Measurements from ENCODE around the gene NRG4. TPM values are rescaled to one million over a fixed set of nuclear protein-coding genes. Genes with fewer than 3 reads are reported as not detected.
A peak's percentile ranks its signal among the peaks of the same experiment; 100 is the strongest.

NRG4 gene
- total RNA-seq, 1 experiment from 2014 or later = not detected

- Histone ChIP-seq H3K27ac (ENCODE audit: low read length) (no peak overlapping the region), H3K9ac (ENCODE audit: low read length) (no peak overlapping the region)
Measured at GRCh38 chr15:75948761-75949296, 63.4 kb downstream of the NRG4 start.

DNA sequence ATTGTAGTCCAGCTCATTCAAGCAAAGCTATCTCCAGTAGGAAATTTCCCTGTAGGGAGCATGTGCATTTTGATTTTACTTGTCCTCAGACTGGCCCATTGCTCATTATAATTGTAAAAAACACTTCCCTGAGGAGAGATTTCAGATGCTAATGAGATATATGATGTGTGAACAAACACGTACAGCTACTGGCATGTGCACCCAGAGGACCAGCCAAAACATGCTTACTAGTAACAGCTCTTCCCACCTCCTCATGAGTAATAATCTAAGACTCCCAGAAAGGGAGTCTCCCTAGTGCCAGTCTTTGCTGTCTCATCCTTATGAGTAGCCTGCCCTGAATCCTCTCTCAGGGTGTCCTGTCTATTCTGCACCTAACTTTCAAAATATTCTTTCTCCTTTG is 65.1 kb downstream of the NRG4 start:
- DNase-seq = peak; percentile 32
- Histone ChIP-seq H2AFZ (ENCODE audit: low read length) (no peak overlapping the region), H3K79me2 (ENCODE audit: low read length) (no peaks in the 10 kb centered on the region), H3K27ac (ENCODE audit: low read length) (no peak overlapping the region), H3K4me3 (ENCODE audit: low read length) (no peak overlapping the region), H3K36me3 (ENCODE audit: insufficient read depth, low read length) (no peaks in the 10 kb centered on the region), H3K9ac (ENCODE audit: low read length) (no peak overlapping the region), H4K20me1 (ENCODE audit: insufficient read depth, low read depth, low read length) (no peaks in the 10 kb centered on the region), H3K9me2 (replicated peaks; ENCODE audit: insufficient read depth, low read length) (no peaks in the 10 kb centered on the region), H3K4me1 (ENCODE audit: low read length) (no peaks in the 10 kb centered on the region), H3K4me2 (ENCODE audit: low read depth, low read length, poor library complexity, severe bottlenecking) (no peak overlapping the region), H3K9me3 (ENCODE audit: low read length) (no peaks in the 10 kb centered on the region), H3K27me3 (ENCODE audit: low read length) (no peaks in the 10 kb centered on the region)

More at GRCh38 chr15:75948761-75949296, 63.4 kb downstream of the NRG4 start:
- Histone ChIP-seq H3K4me3 (ENCODE audit: low read length) (no peak overlapping the region), H3K4me1 (ENCODE audit: low read length) (no peaks in the 10 kb centered on the region), H3K9me3 (ENCODE audit: low read length) (no peaks in the 10 kb centered on the region), H3K79me2 (ENCODE audit: low read length) (no peaks in the 10 kb centered on the region), H3K36me3 (ENCODE audit: insufficient read depth, low read length) (no peaks in the 10 kb centered on the region), H2AFZ (ENCODE audit: low read length) (no peak overlapping the region), H3K27me3 (ENCODE audit: low read length) (no peaks in the 10 kb centered on the region), H3K4me2 (ENCODE audit: low read depth, low read length, poor library complexity, severe bottlenecking) (no peak overlapping the region), H3K9me2 (replicated peaks; ENCODE audit: insufficient read depth, low read length) (no peaks in the 10 kb centered on the region), H4K20me1 (ENCODE audit: insufficient read depth, low read depth, low read length) (no peaks in the 10 kb centered on the region)
- DNase-seq = peak; percentile 28

- no peaks in the 10 kb centered on the region for H3K9me2 ChIP-seq (replicated peaks; ENCODE audit: insufficient read depth, low read length)
- H3K9ac ChIP-seq (ENCODE audit: low read length) = no peak overlapping the region
- no peak for DNase-seq
- no peaks in the 10 kb centered on the region for H4K20me1 ChIP-seq (ENCODE audit: insufficient read depth, low read depth, low read length)
- H2AFZ ChIP-seq (ENCODE audit: low read length) = no peak overlapping the region
- no peak overlapping the region for H3K27ac ChIP-seq (ENCODE audit: low read length)
- no peaks in the 10 kb centered on the region for H3K36me3 ChIP-seq (ENCODE audit: insufficient read depth, low read length)
- H3K4me1 ChIP-seq (ENCODE audit: low read length) = no peaks in the 10 kb centered on the region
- no peaks in the 10 kb centered on the region for H3K9me3 ChIP-seq (ENCODE audit: low read length)
- no peak overlapping the region for H3K4me3 ChIP-seq (ENCODE audit: low read length)
- no peaks in the 10 kb centered on the region for H3K79me2 ChIP-seq (ENCODE audit: low read length)
- no peak overlapping the region for H3K4me2 ChIP-seq (ENCODE audit: low read depth, low read length, poor library complexity, severe bottlenecking)
- no peaks in the 10 kb centered on the region for H3K27me3 ChIP-seq (ENCODE audit: low read length)
Measured at GRCh38 chr15:75945953-75946352, 66.3 kb downstream of the NRG4 start.

DNA sequence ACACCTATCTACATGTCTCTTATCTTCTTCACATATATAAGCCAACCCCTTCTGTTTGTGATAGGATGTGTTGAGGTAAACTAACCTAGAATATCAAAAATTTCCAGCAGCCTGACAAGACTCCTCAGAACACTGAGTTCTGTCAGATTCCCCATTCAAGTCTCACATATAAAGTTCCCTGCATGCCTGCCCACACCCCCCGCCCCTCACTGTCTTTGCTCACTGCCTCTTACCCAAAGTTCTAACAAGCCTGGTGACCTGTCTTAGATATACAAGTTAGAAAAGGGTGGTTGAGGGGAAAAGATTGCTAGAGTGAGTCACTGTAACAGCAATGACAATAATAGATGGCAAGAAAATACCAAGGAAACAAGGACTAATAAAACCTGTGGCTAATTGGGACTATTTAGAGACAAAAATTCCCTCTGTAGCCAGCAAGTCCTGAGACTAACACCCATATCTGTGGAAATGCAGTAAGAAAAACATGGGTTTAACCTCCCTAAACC is 68.5 kb downstream of the NRG4 start:
- H3K27me3 ChIP-seq (ENCODE audit: low read length) = no peaks in the 10 kb centered on the region
- no peak overlapping the region for H3K4me3 ChIP-seq (ENCODE audit: low read length)
- no peaks in the 10 kb centered on the region for H3K4me1 ChIP-seq (ENCODE audit: low read length)
- H3K4me2 ChIP-seq (ENCODE audit: low read depth, low read length, poor library complexity, severe bottlenecking) = no peak overlapping the region
- no peak overlapping the region for H2AFZ ChIP-seq (ENCODE audit: low read length)
- no peaks in the 10 kb centered on the region for H3K9me2 ChIP-seq (replicated peaks; ENCODE audit: insufficient read depth, low read length)
- H3K79me2 ChIP-seq (ENCODE audit: low read length) = no peaks in the 10 kb centered on the region
- no peaks in the 10 kb centered on the region for H3K9me3 ChIP-seq (ENCODE audit: low read length)
- DNase-seq = no peak
- peaks cover 1% of the 10 kb centered on the region for H3K36me3 ChIP-seq (ENCODE audit: insufficient read depth, low read length)
- H3K9ac ChIP-seq (ENCODE audit: low read length) = no peak overlapping the region
- no peak overlapping the region for H3K27ac ChIP-seq (ENCODE audit: low read length)
- no peaks in the 10 kb centered on the region for H4K20me1 ChIP-seq (ENCODE audit: insufficient read depth, low read depth, low read length)

DNA sequence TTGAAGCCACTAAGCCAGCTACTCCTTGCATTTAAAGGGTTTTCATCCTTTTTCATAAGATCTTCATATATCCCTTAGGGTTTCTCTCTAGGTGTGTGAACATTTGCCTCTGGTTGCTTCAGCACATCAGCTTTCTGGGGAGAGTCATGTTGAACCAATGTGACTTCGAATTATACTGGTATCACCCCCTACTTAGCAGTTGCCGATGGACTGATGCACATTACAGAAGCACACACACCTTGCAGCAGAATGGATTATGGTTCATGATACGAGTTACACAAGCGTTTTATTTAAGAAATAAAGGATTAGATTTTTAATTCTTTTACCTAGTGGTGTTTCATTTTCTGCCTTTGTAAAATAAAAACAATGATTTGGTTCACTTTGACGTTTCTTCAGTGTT is 69.0 kb downstream of the NRG4 start:
- H3K79me2 ChIP-seq (ENCODE audit: low read length) = no peaks in the 10 kb centered on the region
- no peaks in the 10 kb centered on the region for H3K9me2 ChIP-seq (replicated peaks; ENCODE audit: insufficient read depth, low read length)
- no peaks in the 10 kb centered on the region for H3K27me3 ChIP-seq (ENCODE audit: low read length)
- no peak overlapping the region for H3K4me2 ChIP-seq (ENCODE audit: low read depth, low read length, poor library complexity, severe bottlenecking)
- no peaks in the 10 kb centered on the region for H3K9me3 ChIP-seq (ENCODE audit: low read length)
- H4K20me1 ChIP-seq (ENCODE audit: insufficient read depth, low read depth, low read length) = no peaks in the 10 kb centered on the region
- no peak overlapping the region for H3K9ac ChIP-seq (ENCODE audit: low read length)
- DNase-seq = no peak
- peaks cover 6% of the 10 kb centered on the region for H3K36me3 ChIP-seq (ENCODE audit: insufficient read depth, low read length)
- no peaks in the 10 kb centered on the region for H3K4me1 ChIP-seq (ENCODE audit: low read length)
- H3K4me3 ChIP-seq (ENCODE audit: low read length) = no peak overlapping the region
- H3K27ac ChIP-seq (ENCODE audit: low read length) = no peak overlapping the region
- no peak overlapping the region for H2AFZ ChIP-seq (ENCODE audit: low read length)

GRCh38 chr15:75942464-75942863 is 69.8 kb downstream of the NRG4 start:
- H4K20me1 ChIP-seq (ENCODE audit: insufficient read depth, low read depth, low read length) = no peaks in the 10 kb centered on the region
- no peak overlapping the region for H3K4me2 ChIP-seq (ENCODE audit: low read depth, low read length, poor library complexity, severe bottlenecking)
- no peaks in the 10 kb centered on the region for H3K9me3 ChIP-seq (ENCODE audit: low read length)
- H3K9ac ChIP-seq (ENCODE audit: low read length) = no peak overlapping the region
- no peaks in the 10 kb centered on the region for H3K4me1 ChIP-seq (ENCODE audit: low read length)
- no peak overlapping the region for H3K27ac ChIP-seq (ENCODE audit: low read length)
- no peak overlapping the region for H2AFZ ChIP-seq (ENCODE audit: low read length)
- H3K36me3 ChIP-seq (ENCODE audit: insufficient read depth, low read length) = peaks cover 12% of the 10 kb centered on the region
- no peak for DNase-seq
- H3K4me3 ChIP-seq (ENCODE audit: low read length) = no peak overlapping the region
- no peaks in the 10 kb centered on the region for H3K9me2 ChIP-seq (replicated peaks; ENCODE audit: insufficient read depth, low read length)
- no peaks in the 10 kb centered on the region for H3K27me3 ChIP-seq (ENCODE audit: low read length)
- H3K79me2 ChIP-seq (ENCODE audit: low read length) = no peaks in the 10 kb centered on the region

- Histone ChIP-seq H3K9me2 (replicated peaks; ENCODE audit: insufficient read depth, low read length) (no peaks in the 10 kb centered on the region), H3K27ac (ENCODE audit: low read length) (no peak overlapping the region), H3K36me3 (ENCODE audit: insufficient read depth, low read length) (peaks cover 25% of the 10 kb centered on the region)
Measured at GRCh38 chr15:75930866-75931265, 81.4 kb downstream of the NRG4 start.

GRCh38 chr15:75929799-75930565 is 82.2 kb downstream of the NRG4 start:
- no peaks in the 10 kb centered on the region for H3K27me3 ChIP-seq (ENCODE audit: low read length)
- H3K79me2 ChIP-seq (ENCODE audit: low read length) = peaks cover 22% of the 10 kb centered on the region
- DNase-seq = no peak
- H3K36me3 ChIP-seq (ENCODE audit: insufficient read depth, low read length) = peaks cover 23% of the 10 kb centered on the region
- H3K27ac ChIP-seq (ENCODE audit: low read length) = no peak overlapping the region
- peaks cover 31% of the 10 kb centered on the region for H3K4me1 ChIP-seq (ENCODE audit: low read length)
- peaks cover 14% of the 10 kb centered on the region; the same call in 1 of the 2 replicates for H4K20me1 ChIP-seq (ENCODE audit: insufficient read depth, low read depth, low read length)
- no peak overlapping the region for H3K4me2 ChIP-seq (ENCODE audit: low read depth, low read length, poor library complexity, severe bottlenecking)
- no peak overlapping the region for H2AFZ ChIP-seq (ENCODE audit: low read length)
- H3K9ac ChIP-seq (ENCODE audit: low read length) = no peak overlapping the region
- no peaks in the 10 kb centered on the region for H3K9me3 ChIP-seq (ENCODE audit: low read length)
- no peaks in the 10 kb centered on the region for H3K9me2 ChIP-seq (replicated peaks; ENCODE audit: insufficient read depth, low read length)
- no peak overlapping the region for H3K4me3 ChIP-seq (ENCODE audit: low read length)

More at GRCh38 chr15:75930866-75931265, 81.4 kb downstream of the NRG4 start:
- Histone ChIP-seq H3K4me2 (ENCODE audit: low read depth, low read length, poor library complexity, severe bottlenecking) (no peak overlapping the region), H3K27me3 (ENCODE audit: low read length) (no peaks in the 10 kb centered on the region), H3K4me1 (ENCODE audit: low read length) (peaks cover 22% of the 10 kb centered on the region), H3K9me3 (ENCODE audit: low read length) (no peaks in the 10 kb centered on the region), H4K20me1 (ENCODE audit: insufficient read depth, low read depth, low read length) (peaks cover 11% of the 10 kb centered on the region; the same call in 1 of the 2 replicates), H3K9ac (ENCODE audit: low read length) (no peak overlapping the region), H3K79me2 (ENCODE audit: low read length) (peaks cover 18% of the 10 kb centered on the region), H3K4me3 (ENCODE audit: low read length) (no peak overlapping the region), H2AFZ (ENCODE audit: low read length) (no peak overlapping the region)
- no peak for DNase-seq
